Measurements from ENCODE around the gene LELP1.

LELP1 gene

DNA sequence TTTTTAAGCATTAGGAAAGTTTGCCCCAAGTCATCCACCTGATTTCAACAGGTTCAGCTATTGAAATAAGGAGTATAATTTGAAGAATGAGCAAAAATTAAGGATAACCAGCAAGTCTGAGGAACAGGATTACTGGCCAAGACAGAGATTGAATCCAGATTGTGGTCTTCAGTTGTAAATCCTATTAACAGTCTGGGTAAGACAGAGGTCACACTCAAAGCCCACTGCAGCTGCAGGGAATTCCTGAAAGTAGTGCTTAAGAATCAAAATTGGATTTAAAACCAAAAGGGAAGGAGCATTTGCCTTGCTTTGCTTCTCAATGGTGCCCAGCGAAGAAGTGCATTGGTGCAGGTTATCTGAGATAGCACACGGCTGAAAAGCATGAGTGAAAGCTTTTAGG, 49.8 kb downstream of the LELP1 start:
- Histone ChIP-seq H3K4me3 (ENCODE audit: low read length) (no peak overlapping the region), H4K20me1 (ENCODE audit: insufficient read depth, low read length) (no peaks in the 10 kb centered on the region), H3K27ac (ENCODE audit: low read length) (no peak overlapping the region), H3K36me3 (replicated peaks; ENCODE audit: insufficient read depth, low read length) (no peaks in the 10 kb centered on the region), H3F3A (ENCODE audit: insufficient read depth, low read length) (peaks cover 9% of the 10 kb centered on the region; the same call in 1 of the 2 replicates), H3K79me2 (ENCODE audit: low read length) (no peaks in the 10 kb centered on the region), H3K4me1 (ENCODE audit: low read length) (peaks cover 12% of the 10 kb centered on the region), H2AFZ (ENCODE audit: low read length) (peak overlapping the region; percentile 55), H3K9me3 (replicated peaks; ENCODE audit: insufficient read depth, low read length) (no peaks in the 10 kb centered on the region), H3K9me2 (replicated peaks; ENCODE audit: insufficient read depth, low read length) (no peaks in the 10 kb centered on the region), H3K27me3 (replicated peaks; ENCODE audit: insufficient read depth, low read length) (no peaks in the 10 kb centered on the region), H3K4me2 (ENCODE audit: low read depth, low read length) (peak overlapping the region; percentile 46; the same call in 1 of the 2 replicates), H3K9ac (ENCODE audit: low read length) (no peak overlapping the region)
- no peak for DNase-seq
- TF ChIP-seq EZH2phosphoT487 (IDR thresholded peaks at IDR 0.05; ENCODE audit: low read length): no peak
- TF ChIP-seq EZH2 (optimal IDR thresholded peaks at IDR 0.05; ENCODE audit: low read depth, low read length): no peak
- TF ChIP-seq CTCF (IDR thresholded peaks at IDR 0.05; ENCODE audit: low read length): no peak

DNA sequence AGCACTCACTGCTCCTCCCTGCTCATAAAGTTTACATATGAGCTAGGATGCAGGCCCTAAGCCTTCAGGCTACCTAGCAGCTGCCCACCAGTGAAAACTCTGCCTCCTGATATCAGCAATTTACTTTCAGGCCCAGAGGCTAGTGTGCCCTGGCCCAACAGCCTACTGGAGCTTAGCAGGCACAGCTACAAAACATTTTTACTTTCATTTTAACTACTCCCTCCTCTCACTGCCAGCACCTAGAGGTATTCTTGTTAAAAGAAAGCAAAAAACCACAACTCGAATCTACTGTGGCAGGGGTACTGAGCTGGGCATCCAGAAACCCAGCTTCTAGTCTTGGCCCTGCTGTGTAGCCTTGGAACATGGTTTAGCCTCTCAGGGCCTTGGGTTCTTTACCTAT, 50.5 kb downstream of the LELP1 start:
- DNase-seq: peak; percentile 86
- H3K4me2 ChIP-seq (ENCODE audit: low read depth, low read length): peak overlapping the region; percentile 46

More for the DNA sequence above, 50.5 kb downstream of the LELP1 start:
- Histone ChIP-seq H3K9ac (ENCODE audit: low read length) (peak overlapping the region; percentile 12; the same call in 1 of the 2 replicates), H3F3A (ENCODE audit: insufficient read depth, low read length) (peaks cover 9% of the 10 kb centered on the region; the same call in 1 of the 2 replicates), H2AFZ (ENCODE audit: low read length) (peak overlapping the region; percentile 55), H3K9me3 (replicated peaks; ENCODE audit: insufficient read depth, low read length) (no peaks in the 10 kb centered on the region), H3K36me3 (replicated peaks; ENCODE audit: insufficient read depth, low read length) (no peaks in the 10 kb centered on the region), H3K9me2 (replicated peaks; ENCODE audit: insufficient read depth, low read length) (no peaks in the 10 kb centered on the region), H3K4me1 (ENCODE audit: low read length) (peaks cover 12% of the 10 kb centered on the region), H3K27me3 (replicated peaks; ENCODE audit: insufficient read depth, low read length) (no peaks in the 10 kb centered on the region), H3K4me3 (ENCODE audit: low read length) (no peak overlapping the region), H3K27ac (ENCODE audit: low read length) (peak overlapping the region; percentile 20; the same call in 1 of the 2 replicates), H3K79me2 (ENCODE audit: low read length) (no peaks in the 10 kb centered on the region), H4K20me1 (ENCODE audit: insufficient read depth, low read length) (no peaks in the 10 kb centered on the region)
- TF ChIP-seq EZH2phosphoT487 (IDR thresholded peaks at IDR 0.05; ENCODE audit: low read length) (no peak), CTCF (IDR thresholded peaks at IDR 0.05; ENCODE audit: low read length) (no peak), EZH2 (optimal IDR thresholded peaks at IDR 0.05; ENCODE audit: low read depth, low read length) (no peak)

Measured in MM.1S (cell line).